Tibial nerve (tissue), 4 donors: ENCODE results near the gene TCHH. TPM values are rescaled to one million over a fixed set of nuclear protein-coding genes. Genes with fewer than 3 reads are reported as not detected.

Experiments used
- DNase-seq, 2 donors: peaks; one replicate each; pipeline ENCODE4 v3.0.0-alpha.2; 2019; ENCODE audit warnings: low spot score in 2 of 2
- H3K27ac ChIP-seq, 4 donors: fragments of 200-600 bp; sonication (generic) in 3 of 4; one replicate each; pipeline ENCODE4 v1.5.1; 2017 to 2019; ENCODE audit warnings: mild to moderate bottlenecking in 1 of 4
- H3K27me3 ChIP-seq, 2 donors: fragments of 200-600 bp; sonication (generic) in 1 of 2; one replicate each; pipeline versions ENCODE4 v1.5.1 to v1.6.0; 2017 to 2019
- H3K36me3 ChIP-seq, 3 donors: fragments of 200-600 bp; sonication (generic); one replicate each; pipeline ENCODE4 v1.5.1; 2018 to 2019
- H3K4me1 ChIP-seq, 4 donors: fragments of 200-600 bp; sonication (generic) in 3 of 4; one replicate each; pipeline ENCODE4 v1.5.1; 2017 to 2019
- H3K4me3 ChIP-seq, 4 donors: fragments of 200-600 bp; sonication (generic) in 3 of 4; one replicate each; pipeline ENCODE4 v1.5.1; 2017 to 2019; ENCODE audit warnings: mild to moderate bottlenecking in 1 of 4, moderate library complexity in 1 of 4
- H3K9me3 ChIP-seq, 4 donors: fragments of 200-600 bp; sonication (generic) in 3 of 4; one replicate each; pipeline ENCODE4 v1.5.1; 2017 to 2019
- CTCF ChIP-seq, 5 experiments: fragments of 200-600 bp in 3 of 5; fragments of 450-650 bp in 2 of 5; sonication (generic) in 3 of 5; IDR thresholded peaks; one replicate each; pipeline ENCODE4 v1.5.1; 2016 to 2019; ENCODE audit warnings: antibody characterized with exemption in 5 of 5, mild to moderate bottlenecking in 3 of 5, moderate library complexity in 2 of 5
- EP300 ChIP-seq, 2 donors: sonication (generic); formaldehyde crosslinking; IDR thresholded peaks; one replicate each; pipeline ENCODE4 v1.6.1; 2017; ENCODE audit warnings: antibody characterized with exemption in 2 of 2, mild to moderate bottlenecking in 1 of 2
- POLR2A ChIP-seq, 2 donors: fragments of 450-650 bp; IDR thresholded peaks; one replicate each; pipeline ENCODE4 v1.6.1; 2017; ENCODE audit warnings: antibody characterized with exemption in 2 of 2, mild to moderate bottlenecking in 2 of 2, moderate library complexity in 2 of 2
- whole genome bisulfite sequencing, 2 donors: methylation state at CpG; one replicate each; pipeline ENCODE4 v1.1.5; 2018; 5-methylcytosine and 5-hydroxymethylcytosine counted together
- total RNA-seq, 4 donors: library from RNA; depleted of rRNA; stranded (reverse); fragments of >200 nt; gene quantifications; one replicate each; pipeline ENCODE4 v1.1.0, GENCODE V29; 2016

TCHH gene
- total RNA-seq, 4 donors from 2014 or later, result under 0.01 to 0.60 (median 0.22) TPM; not detected in 1

GRCh38 chr1:152109231-152109997 is 5.8 kb downstream of the TCHH start:
- no peak for DNase-seq
- TF ChIP-seq CTCF (IDR thresholded peaks at IDR 0.05) (no peak), POLR2A (IDR thresholded peaks at IDR 0.05) (no peak), EP300 (IDR thresholded peaks at IDR 0.05) (no peak)
- Histone ChIP-seq H3K4me1 (peaks cover 0 to 53% (median 23%) of the 10 kb centered on the region in 4 donors), H3K4me3 (peak overlapping the region in 3 of 4 donors; percentile 0 to 54 (median 19)), H3K9me3 (peaks cover 0 to 23% (median 2%) of the 10 kb centered on the region in 4 donors), H3K27ac (no peak overlapping the region), H3K27me3 (peaks cover 0 to 94% of the 10 kb centered on the region in 2 donors), H3K36me3 (no peaks in the 10 kb centered on the region)
- WGBS, 2 donors, result 12 to 24% methylated on average over 31 of the region's 31 CpGs

GRCh38 chr1:152108882-152109222 is 6.4 kb downstream of the TCHH start:
- Histone ChIP-seq H3K4me1 (peaks cover 0 to 53% (median 23%) of the 10 kb centered on the region in 4 donors), H3K27ac (no peak overlapping the region), H3K36me3 (no peaks in the 10 kb centered on the region), H3K4me3 (peak overlapping the region in 2 of 4 donors; percentile 0 to 54), H3K9me3 (peaks cover 0 to 23% (median 2%) of the 10 kb centered on the region in 4 donors), H3K27me3 (peaks cover 0 to 93% of the 10 kb centered on the region in 2 donors)
- no peak for TF ChIP-seq EP300 (IDR thresholded peaks at IDR 0.05)
- no peak for TF ChIP-seq CTCF (IDR thresholded peaks at IDR 0.05)
- no peak for TF ChIP-seq POLR2A (IDR thresholded peaks at IDR 0.05)
- WGBS, 2 donors, result 22 to 28% methylated on average over 28 of the region's 28 CpGs
- no peak for DNase-seq

- peak overlapping the region in 3 of 4 donors; percentile 0 to 54 (median 15) for H3K4me3 ChIP-seq
- WGBS, 2 donors, result 11 to 24% methylated on average over 67 of the region's 67 CpGs
- DNase-seq, result no peak
- TF ChIP-seq CTCF (IDR thresholded peaks at IDR 0.05), result no peak
- no peak for TF ChIP-seq EP300 (IDR thresholded peaks at IDR 0.05)
- H3K4me1 ChIP-seq, result peaks cover 0 to 53% (median 23%) of the 10 kb centered on the region in 4 donors
- no peaks in the 10 kb centered on the region for H3K36me3 ChIP-seq
- H3K27ac ChIP-seq, result no peak overlapping the region
- H3K9me3 ChIP-seq, result peaks cover 0 to 23% (median 2%) of the 10 kb centered on the region in 4 donors
- peaks cover 0 to 87% of the 10 kb centered on the region in 2 donors for H3K27me3 ChIP-seq
These were observed 7.0 kb downstream of the TCHH start for GRCh38 chr1:152107984-152108881.

- Histone ChIP-seq H3K9me3 (peaks cover 0 to 23% (median 2%) of the 10 kb centered on the region in 4 donors), H3K27ac (no peak overlapping the region), H3K36me3 (no peaks in the 10 kb centered on the region), H3K4me3 (peak overlapping the region in 3 of 4 donors; percentile 0 to 54 (median 15)), H3K27me3 (peaks cover 0 to 85% of the 10 kb centered on the region in 2 donors), H3K4me1 (peaks cover 0 to 48% (median 17%) of the 10 kb centered on the region in 4 donors)
- no peak for TF ChIP-seq POLR2A (IDR thresholded peaks at IDR 0.05)
- TF ChIP-seq EP300 (IDR thresholded peaks at IDR 0.05), result no peak
- no peak for TF ChIP-seq CTCF (IDR thresholded peaks at IDR 0.05)
- DNase-seq, result no peak
- WGBS, 2 donors, result 19 to 29% methylated on average over 41 of the region's 41 CpGs
These were observed 7.9 kb downstream of the TCHH start for GRCh38 chr1:152107031-152107983.
